ENCODE results near the gene BTAF1.
"Not testable (repeated sequence)": the region's sequence is repeated elsewhere in the genome, so short reads cannot be mapped to it uniquely, and the experiment has no call there.

The BTAF1 gene

DNA sequence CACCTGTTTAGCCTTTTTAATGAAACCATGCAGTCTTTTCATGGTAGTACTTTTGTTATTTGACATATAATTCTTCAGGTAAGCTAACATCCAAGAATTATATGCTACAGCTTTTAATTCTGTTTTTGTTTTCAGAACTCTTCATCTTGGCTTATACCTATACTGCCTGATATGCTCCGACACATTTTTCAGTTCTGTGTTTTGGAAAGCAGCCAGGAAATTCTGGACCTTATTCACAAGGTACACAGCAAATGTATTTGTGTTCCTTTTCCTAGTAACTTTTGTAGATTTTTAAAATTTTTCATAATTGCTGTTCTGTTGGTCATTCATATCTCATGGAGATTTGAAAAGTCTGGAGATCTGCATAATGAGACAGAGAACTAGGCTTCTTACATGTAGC, 56.7 kb downstream of the BTAF1 start:
- no peak for DNase-seq

DNA sequence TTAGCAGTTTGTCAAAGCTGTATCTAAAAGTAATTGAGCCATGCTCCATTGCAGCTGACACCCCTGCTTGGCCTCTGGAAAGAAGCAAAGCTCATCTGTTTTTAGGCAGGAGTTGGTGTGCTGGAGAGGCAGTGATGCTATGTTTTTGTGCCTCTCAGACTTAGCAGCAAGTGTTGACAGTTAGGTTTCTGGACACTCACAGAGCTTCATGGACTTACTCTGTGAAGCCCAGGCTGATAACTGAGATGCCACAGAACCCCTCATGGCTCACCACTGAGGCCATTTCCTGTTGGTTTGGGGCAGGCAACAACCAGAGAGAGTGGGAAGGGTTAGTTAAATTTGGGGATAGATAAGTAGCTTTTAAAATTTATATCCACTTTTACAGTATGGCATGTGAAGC, 59.8 kb downstream of the BTAF1 start:
- no peak for DNase-seq

DNA sequence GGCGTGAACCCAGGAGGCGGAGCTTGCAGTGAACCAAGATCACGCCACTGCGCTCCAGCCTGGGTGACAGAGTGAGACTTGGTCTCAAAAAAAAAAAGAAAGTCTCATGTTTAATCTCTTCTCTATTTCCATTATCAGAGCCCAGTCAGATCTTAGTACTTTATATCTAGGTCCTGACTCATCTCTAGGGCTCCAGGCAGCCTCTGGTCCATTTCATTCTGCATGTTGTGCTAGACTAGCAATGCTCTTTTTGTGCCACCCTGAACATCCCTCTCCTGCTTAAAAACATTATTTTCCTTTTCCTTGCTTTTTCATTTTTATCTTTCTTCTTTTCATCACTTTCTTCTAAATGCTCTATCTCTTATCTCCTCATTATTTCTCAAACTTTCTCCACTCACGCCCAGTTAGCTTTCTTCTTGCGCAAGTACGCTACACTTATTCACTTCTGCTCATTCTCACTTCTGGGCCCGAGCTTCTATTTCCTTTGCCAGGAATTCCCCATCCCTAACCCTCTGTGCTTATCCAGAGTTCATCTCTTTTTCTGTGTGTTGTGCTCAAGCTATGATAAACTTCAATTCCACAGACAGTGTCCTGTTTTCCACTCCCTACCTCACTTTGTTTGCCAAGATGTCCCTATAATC, 63.9 kb downstream of the BTAF1 start:
- no peak for DNase-seq

DNA sequence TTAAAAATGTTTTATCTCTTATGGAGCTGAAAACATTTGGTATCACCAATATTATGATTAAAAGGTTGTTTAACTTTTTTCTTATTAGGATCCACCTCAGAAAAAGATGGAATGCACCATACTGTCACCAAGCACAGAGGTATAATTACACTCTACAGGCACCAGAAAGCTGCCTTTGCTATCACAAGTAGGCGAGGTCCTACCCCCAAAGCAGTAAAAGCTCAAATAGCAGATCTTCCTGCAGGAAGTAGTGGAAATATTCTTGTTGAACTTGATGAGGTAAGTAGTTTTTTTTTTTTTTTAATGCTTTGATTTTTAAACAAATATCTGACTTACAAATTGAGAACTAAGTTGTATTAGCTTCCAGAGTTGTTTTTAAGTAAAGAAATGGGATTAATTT, 68.5 kb downstream of the BTAF1 start:
- DNase-seq: no peak

DNA sequence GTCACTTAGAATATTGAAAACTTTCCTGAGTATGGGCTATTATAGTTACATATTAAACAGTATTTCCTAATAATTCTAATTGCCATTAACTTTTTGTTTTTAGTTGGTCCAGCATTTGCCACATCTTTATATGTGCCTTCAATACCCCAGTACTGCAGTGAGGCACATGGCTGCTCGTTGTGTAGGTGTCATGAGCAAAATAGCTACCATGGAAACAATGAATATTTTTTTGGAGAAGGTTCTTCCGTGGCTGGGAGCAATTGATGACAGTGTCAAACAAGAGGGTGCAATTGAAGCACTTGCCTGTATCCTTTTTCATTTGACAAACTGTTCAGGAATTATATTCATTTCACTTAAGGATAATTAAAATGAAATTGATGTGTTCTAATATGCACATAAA, 72.7 kb downstream of the BTAF1 start:
- no peak for DNase-seq

DNA sequence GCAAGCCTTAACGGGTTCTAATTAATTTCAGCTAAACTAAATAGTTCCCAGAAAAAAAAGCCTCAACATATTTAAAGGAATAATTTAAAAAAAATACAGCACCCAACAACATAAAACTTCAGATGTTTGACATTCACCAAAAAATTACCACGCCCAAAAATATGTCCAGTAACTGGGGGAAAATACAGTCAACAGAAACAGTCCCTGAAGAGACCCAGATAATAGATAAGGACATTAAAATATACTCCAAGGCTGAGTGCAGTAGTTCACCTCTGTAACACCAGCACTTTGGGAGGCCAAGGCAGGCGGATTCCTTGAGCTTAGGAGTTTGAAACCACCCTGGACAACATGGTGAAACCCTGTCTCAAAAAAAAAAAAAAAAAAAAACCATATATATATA, 78.0 kb downstream of the BTAF1 start:
- DNase-seq: no peak

DNA sequence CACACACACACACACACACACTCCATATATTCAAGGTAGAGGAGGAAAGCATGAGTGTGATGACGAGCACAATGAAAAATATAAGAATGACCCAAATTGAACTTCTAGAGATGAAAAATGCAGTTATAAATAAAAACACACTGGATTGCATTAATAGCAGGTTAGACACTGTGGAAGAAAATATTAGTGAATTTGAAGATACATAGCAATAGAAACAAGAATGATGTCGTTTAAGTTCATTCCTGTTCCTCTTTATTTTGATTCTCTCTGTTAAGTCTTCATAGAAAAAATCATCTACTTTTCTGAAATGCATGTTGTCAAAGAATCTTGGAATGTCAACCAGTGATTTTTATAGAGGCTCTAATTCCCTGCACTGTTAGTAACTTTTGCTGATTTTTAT, 78.4 kb downstream of the BTAF1 start:
- no peak for DNase-seq

DNA sequence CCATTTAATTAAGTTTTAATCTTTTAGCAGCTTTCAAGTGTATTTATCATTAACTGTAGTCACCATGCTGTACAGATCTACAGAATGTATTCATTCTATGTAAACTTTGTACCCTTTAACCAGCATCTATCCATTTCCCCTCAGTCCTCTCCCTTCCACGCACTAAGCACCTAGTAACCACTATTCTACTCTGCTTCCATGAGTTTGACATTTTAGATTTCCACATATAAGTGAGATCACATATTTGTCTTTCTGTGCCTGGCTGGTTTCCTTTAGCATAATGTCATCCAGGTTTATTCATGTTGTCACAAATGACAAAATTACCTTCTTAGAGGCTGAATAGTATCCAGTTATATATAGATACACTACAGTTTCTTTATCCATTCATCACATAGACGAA, 79.7 kb downstream of the BTAF1 start:
- DNase-seq: no peak

DNA sequence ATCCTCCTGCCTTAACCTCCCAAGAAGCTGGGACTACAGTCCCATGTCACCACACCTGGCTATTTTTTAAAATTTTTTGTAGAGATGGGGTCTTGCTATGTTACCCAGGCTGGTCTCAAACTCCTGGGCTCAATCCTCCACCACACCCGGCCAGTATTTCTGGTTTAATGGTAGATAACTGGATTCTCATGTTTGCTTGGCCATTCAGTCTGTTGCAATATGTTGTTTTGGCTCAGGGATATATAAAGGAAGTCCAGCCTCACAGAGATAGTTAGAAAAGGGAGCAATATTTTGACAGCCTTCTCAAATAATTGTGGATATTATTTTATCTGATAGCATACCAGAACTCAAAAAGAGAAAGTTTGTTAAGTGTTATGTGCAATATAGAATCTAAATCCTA, 82.4 kb downstream of the BTAF1 start:
- DNase-seq: no peak

DNA sequence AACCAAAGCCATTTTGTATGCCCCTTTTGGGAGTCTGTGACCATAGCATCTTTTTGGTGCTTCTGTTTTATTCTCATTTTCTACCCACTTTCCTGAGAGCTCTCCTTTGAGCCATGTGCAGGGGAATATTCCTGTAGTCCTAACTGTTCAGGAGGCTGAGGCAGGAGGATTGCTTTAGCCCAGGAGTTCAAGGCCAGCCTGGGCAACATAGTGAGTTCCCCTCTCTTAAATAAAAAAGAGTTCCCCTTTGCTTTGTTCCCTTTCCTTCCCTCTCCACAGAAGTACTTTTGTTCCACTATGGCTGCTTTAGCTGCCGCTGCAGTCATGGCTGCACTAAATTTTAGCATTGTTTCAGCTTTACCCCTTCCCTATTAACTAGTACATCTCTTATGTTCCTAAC, 85.9 kb downstream of the BTAF1 start:
- no peak for DNase-seq

DNA sequence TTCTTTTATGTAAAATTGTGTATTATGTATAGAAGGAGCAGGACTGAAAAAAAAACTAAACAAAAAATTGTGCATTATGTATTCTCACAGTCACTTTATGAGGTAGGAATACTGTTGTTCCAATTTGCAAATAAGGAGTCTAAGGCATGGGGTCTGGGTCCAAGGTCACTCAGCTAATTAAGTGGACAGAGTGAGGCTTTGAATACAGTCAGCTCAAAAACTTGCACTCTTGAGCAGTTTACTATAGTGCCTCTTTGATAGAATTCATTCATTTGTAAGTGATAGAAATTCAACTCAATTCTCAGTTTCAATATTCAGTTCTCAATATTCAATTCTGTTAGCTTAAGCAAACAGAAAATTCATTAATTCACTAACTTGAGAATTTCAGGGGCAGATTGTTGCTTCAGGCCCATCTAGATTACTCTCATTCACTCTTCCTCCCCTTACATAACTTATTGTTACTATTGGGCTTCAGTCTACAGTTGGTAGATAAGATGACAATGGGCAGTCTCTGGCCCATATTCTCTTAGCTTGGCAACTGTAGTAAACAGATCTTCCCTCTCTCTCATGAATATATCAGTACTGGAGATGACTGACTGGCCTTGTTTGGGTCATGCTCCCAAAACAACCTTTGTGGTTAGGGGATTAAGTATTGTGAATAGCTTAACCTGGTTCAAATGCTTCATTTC, 86.6 kb downstream of the BTAF1 start:
- DNase-seq: no peak

DNA sequence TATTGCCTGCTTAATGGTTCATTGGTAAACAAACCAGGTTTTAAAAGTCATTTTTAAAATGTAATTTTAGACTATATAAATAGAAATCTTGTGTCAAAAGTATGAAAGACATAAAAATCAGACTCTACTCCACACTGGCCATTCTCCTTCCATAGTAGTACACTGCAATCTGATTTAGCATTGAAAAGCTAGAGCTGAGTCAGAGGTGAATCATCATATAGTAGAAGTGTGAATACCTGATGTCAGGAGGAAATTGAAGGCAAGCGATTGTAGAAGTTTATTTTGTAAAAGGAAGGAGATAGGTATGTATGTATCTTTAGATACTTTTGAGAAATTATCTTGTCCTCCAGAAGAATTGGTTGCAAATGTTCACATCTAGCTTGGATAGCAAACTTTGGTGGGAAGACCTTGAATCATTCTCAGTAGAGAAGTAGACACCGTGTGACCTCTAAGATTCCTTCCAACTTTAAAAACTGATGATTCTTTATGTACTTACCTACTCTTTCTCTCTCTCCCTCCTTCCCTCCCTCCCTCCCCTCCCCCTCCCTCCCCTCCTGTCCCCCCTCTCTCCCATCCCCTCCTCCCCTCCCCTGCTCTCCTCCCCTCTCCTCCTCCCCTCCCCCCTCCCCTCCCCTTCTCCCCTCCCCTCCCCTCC, 88.1 kb downstream of the BTAF1 start:
- DNase-seq: no peak

DNA sequence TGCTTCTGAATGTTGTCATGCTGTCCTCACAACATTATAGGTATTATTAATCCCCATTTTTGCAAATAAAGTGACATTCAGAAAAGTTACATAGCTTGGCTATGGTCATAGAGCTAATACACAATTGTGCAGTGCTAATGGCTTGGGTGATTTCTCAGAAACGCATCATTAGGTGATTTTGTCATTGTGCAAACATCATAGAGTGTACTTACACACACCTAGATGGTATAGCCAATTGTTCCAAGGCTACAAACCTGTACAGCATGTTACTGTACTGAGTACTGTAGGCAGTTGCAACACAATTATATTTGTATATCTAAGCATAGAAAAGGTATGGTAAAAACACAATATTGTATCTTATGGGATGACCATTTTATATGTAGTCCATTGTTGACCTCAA, 91.0 kb downstream of the BTAF1 start:
- no peak for DNase-seq

DNA sequence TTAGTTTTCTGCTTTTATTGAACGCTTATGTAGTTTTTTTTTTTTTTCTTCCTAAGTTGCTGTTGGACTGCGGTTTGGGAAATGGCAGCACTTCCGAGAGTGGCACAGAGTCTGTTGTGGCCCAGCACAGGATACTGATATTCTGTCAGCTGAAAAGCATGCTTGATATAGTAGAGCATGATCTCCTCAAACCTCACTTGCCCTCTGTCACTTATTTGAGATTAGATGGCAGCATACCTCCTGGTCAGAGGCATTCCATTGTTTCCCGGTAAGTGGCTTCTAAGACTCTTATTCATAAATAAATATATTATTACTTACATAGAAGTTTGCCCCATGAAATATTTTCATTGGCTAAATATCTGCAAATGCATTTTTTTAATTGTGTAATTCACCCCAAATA, 101.1 kb downstream of the BTAF1 start:
- no peak for DNase-seq

DNA sequence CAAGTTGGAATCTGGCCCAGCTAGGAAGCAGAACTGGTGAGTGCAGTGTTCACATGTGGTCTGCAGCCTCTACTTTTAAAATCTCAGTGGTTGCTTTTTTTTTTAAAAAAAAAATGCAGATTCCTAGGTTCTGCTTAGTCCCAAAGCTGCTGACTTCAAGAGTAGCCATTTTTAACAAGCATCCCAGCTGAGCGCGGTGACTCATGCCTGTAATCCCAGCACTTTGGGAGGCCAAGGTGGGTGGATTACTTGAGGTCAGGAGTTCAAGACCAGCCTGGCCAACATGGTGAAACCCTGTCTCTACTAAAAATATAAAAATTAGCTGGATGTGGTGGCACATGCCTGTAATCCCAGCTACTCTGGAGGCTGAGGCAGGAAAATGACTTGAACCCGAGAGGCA, 101.8 kb downstream of the BTAF1 start:
- DNase-seq: not testable (repeated sequence)

DNA sequence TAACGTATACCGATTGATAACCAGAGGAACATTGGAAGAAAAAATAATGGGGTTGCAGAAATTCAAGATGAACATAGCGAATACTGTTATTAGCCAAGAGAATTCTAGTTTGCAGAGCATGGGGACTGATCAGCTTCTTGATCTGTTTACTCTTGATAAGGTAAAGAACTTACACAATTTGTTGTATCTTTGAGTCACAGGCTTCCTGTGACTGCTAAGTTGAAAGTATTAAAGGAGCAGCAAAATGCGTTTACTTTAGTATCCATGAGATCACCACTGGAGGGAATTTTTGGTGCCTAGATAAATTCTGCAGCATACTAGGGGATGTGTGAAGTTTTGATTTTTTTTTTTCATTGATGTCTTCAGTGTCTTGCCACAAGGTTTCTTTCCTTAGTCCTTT, 103.6 kb downstream of the BTAF1 start:
- no peak for DNase-seq

DNA sequence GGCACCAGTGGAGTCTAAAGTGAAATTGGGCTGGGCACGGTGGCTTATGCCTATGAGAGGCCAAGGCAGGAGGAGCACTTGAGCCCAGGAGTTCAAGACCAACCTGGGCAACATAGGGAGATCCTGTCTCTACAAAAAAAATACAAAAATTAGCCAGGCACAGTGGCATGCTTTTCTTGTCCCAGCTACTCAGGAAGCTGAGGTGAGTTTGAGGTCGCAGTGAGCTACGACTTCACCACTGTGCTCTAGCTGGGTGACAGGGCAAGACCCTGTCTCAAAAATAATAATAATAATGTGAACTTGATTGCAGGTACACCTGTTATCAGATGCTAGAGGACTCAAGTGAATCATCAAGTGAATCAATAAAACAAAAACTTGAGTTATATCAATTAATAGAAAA, 108.0 kb downstream of the BTAF1 start:
- DNase-seq: no peak

DNA sequence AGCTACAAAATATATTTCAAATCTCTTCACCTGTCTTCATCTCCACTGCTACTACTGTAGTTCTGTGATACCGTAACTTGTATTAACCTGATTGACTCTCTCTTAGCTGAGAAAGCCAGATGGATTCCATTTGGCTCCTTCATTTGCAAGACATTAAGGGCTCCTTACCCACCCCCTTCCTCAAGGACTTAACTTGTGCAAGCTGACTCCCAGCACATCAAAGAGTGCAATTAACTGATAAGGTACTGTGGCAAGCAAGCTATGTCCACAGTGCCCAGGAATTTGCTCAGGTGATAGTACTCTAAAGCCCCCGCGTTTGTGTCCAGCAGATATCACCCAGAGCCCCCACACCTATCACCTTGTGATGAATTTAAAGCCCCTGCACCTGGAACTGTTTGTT, 109.5 kb downstream of the BTAF1 start:
- DNase-seq: not testable (repeated sequence)

DNA sequence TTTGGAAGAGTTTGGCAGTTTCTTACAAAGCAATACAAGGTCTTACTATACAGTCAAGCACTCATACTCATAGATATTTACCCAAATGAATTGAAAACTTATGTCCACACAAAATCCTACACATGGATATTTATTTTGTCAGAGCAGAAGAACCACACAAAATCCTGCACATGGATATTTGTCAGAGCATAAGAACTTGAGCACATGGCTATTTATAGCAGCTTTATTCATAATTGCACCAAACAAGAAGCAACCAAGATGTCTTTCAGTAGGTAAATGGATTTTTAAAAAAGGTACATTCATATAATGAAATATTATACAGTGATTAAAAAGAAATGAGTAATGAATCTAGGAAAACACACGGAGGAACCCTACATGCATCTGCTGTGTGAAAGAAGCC, 115.4 kb downstream of the BTAF1 start:
- DNase-seq: no peak

DNA sequence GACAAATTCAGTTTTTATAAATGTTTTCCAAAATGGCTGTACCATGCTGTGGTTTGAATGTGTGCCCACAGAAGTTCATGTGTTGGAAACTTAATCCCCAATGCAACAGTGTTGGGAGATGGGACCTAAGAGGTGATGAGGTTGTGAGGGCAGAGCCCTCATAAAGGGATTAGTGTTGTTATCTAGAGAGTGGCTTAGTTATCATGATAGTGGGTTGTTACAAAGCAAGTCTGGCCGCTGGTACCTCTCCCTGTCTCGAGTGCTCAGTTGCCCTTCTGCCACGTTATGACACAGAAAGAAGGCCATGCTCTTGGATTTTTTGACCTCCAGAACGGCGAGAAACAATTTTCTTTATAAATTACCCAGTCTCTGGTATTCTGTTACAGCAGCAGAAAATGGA, 119.0 kb downstream of the BTAF1 start:
- DNase-seq: no peak

DNA sequence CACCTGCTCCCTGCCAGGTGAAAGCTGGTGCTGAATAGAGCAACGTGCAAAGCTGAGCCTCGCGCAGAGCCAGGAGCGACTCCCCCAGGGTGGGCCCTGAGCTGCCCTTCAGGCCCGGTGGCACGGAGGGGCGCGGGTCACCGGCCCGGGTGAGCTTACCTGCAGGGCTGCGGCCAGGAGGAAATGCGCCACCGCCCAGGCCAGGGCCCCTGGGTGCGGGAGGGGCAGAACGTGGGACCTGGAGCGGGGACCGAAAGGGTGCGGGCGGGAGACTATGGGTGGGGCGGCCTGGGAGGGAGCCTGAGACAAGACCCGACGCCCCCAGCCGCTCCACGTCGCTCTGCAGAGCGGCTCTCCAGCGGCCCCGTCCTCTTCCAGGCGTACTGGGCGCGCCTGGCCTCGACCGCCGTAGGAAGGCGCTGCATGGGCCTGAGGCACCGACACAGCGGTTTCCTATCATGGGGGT, 122.1 kb downstream of the BTAF1 start:
- no peak for DNase-seq

DNA sequence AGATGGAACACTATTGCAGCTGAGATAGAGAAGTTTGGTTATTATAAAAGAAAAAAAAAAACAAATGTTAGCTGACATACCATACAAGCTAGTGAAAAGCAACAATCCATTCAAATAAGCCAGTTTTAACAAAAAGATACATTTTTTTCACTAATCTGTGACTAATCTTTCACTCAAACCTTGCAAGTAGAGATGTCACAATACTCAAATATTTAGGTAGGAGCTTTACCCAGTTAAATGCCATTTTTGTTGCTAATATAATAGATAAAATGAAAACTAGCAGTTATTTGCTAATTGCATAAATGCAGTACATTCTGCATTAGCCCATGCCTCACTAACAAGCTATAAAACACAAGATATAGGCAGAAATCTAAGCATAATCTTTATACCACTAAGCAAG, 123.6 kb downstream of the BTAF1 start:
- no peak for DNase-seq

DNA sequence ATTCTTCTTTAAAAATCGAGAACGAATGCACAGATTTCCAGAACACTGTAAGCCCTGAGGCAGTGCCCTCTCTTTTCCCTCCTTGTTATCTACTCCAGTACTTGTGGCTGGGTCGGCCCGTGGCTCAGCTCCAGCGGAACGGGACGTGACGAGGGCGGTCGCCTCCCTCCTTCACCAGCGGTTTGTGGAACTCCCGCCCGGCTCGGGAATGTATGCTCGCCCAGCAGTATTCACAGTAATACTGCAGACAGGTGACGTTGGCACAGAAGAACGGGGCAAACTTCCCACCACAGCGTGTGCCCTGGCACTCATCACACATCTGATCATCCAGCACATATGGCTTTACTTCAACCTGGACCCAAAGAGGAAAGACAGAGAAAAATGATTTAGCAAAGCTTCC, 128.5 kb downstream of the BTAF1 start:
- no peak for DNase-seq

DNA sequence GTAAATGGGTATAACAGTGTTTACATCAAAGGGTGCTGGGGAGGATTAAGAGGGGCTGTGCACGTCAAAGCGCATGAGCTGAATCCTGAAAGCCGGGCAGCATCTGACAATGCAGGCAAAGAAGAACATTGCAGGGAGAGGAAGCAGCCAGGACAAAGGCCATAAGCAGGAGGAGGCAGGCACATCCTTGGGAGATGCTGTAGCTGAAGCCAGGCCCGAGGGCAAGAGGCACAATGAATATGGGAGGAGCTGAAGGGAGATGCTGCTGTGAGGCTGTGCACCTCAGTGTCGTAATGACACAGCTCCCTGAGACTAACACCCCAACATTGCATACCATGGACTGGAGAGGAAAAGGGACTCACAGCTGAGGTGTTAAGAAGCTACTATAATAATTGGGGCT, 129.2 kb downstream of the BTAF1 start:
- DNase-seq: no peak

DNA sequence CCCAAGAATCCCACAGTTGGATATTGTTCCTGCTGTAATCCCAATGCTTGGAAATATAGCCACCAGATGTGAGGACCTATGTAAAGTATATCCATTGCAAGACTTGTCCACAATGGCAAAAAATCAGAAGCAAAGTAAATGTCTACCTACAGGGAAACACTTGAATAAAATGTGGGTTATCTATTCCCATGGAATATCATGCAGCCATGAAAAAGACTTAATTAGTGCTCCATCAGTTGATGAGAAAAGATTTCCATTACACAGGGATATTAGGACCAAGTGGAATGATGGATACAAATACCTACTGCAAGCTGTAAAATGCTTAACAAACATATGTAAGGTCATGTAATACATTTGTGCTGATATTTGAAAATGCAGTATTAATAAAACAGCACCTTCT, 131.2 kb downstream of the BTAF1 start:
- DNase-seq: no peak

All from activated CD8-positive, alpha-beta memory T cell treated with anti-CD3 and anti-CD28 coated beads for 24 hours (primary cell).